Keratinocyte (primary cell): ENCODE results near the gene NUP210.

ENCODE experiments used
- CTCF ChIP-seq, 3 experiments: IDR thresholded peaks in 1 of 3; conservative IDR thresholded peaks in 1 of 3; optimal IDR thresholded peaks in 1 of 3; 2 replicates in 2 of 3; 3 replicates in 1 of 3; pipeline versions ENCODE3 to v1.5.1; 2011; ENCODE audit warnings: low read length in 3 of 3, mild to moderate bottlenecking in 3 of 3, moderate library complexity in 2 of 3, control low read depth in 1 of 3, inconsistent platforms in 1 of 3; ENCODE audit not compliant: insufficient read depth in 2 of 3; ENCODE audit errors: extremely low read depth in 1 of 3
- EZH2 ChIP-seq: IDR thresholded peaks from one replicate; pipeline ENCODE4 v1.6.1; 2012; ENCODE audit warnings: inconsistent platforms, mild to moderate bottlenecking, low read length, moderate library complexity

DNA sequence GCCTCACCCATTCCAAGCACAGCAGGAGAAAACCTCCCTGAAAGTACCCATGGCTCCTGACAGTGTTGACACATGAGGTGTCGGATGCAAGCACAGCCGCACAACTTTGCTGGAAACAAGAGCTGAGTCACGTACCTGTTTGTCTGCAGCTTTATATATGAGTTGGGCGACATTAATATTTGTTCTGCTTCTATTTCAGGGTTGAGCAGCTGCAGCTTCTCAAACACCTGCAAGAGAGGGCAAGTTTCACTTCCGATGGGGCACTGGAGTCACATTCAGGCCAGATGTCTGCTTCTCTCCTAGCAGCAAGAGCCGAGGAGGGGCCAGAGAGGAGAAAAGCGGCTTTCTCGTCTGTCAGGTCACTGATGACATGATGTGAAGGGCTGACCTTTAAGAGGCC is 88.0 kb downstream of the NUP210 start:
- TF ChIP-seq CTCF (optimal IDR thresholded peaks at IDR 0.05 in 1 of 3, IDR thresholded peaks at IDR 0.05 in 1 of 3, conservative IDR thresholded peaks at IDR 0.05 in 1 of 3; ENCODE audit: extremely low read depth in 1 of 3, insufficient read depth in 2 of 3, low read length in 3 of 3) = no peak
- TF ChIP-seq EZH2 = no peak
